GM18861 (cell line): ENCODE measurements around the gene MTHFD1L.
"Not testable (repeated sequence)": the region's sequence is repeated elsewhere in the genome, so short reads cannot be mapped to it uniquely, and the experiment has no call there.

Experiments used
- ATAC-seq: cut with Tn5 transposase; IDR thresholded peaks from one replicate; pipeline ENCODE4 v1.9.1; 2021; ENCODE audit not compliant: unreplicated experiment

MTHFD1L gene

DNA sequence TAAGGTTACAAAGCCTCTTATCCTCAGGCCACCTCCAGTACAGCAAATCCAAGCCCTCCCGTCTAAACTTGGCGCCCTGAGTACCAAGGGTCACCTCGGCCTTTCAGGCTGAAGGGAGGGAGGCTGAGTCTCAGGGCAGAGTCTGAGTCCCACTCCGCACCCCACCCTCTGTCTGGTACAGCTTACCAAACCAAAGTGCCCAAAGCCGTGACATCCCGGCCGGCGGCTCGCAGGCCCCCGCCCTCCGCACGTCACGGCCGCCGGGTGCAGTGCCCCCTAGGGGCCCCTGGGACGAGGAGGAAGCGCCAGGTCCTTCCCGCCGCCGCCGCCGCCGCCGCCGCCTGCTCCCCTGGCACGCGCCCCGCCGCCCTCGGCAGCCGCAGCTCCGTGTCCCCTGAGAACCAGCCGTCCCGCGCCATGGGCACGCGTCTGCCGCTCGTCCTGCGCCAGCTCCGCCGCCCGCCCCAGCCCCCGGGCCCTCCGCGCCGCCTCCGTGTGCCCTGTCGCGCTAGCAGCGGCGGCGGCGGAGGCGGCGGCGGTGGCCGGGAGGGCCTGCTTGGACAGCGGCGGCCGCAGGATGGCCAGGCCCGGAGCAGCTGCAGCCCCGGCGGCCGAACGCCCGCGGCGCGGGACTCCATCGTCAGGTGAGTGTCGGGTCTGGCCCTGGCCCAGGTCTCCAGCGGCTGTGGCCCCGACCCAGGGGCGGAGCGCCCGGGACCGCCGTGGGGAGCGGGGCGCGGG is at the start of gene MTHFD1L:
MTHFD1L (plus strand) TSS at position 297 of the 741 bp plus-strand sequence; CDS start at position 418, 121 bp downstream.
- ATAC-seq, result peak; percentile 72

DNA sequence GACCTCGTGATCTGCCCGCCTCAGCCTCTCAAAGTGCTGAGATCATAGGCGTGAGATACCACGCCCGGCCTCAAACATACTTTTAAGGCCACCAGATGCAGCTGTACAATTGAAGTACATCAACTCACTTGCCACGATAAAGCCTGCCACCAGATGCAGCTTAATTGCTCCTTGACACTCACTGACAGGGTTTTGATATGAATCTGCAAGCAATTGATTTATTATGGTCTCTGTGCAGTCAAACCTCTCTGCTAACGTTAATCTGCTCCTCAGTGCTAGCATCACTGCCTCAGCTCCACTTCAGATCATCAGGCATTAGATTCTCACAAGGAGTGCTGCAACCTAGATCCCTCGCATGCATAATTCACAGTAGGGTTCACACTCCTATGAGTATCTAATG is 48.9 kb upstream of the MTHFD1L start:
- ATAC-seq, result not testable (repeated sequence)

DNA sequence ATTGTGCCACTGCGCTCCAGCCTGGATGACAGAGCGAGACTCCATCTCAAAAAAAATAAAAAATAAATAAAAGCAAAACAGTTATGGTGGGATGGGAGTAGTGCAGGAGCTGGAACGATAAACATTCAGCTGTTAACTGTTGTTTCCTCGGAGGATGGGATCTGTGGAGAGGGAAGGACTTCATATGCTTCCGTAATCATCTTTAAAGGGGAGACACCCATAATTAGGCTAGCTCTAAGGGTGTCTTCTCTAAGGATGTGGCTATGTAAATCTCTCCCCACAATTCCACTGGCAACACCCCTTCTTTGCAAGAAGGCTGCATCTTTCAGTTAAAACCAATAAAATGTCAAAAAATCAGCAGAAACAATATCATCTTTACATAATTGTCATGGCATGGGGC is 42.6 kb upstream of the MTHFD1L start:
- no peak for ATAC-seq

DNA sequence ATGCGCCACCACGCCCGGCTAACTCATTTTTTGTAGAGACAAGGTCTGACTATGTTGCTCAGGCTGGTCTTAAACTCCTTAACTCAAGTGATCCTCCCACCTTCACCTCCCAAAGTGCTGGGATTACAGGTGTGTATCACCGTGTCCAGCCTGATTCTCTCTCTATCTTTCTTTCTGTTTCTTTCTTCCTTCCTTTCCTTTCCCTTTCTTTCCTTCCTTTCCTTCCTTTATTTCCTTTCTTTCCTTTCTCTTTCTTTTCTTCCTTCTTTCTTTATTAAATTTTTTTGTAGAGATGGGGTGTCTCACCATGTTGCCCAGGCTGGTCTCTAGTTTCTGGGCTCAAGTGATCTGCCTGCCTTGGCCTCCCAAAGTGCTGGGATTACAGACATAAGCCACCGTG is 38.7 kb upstream of the MTHFD1L start:
- no peak for ATAC-seq

DNA sequence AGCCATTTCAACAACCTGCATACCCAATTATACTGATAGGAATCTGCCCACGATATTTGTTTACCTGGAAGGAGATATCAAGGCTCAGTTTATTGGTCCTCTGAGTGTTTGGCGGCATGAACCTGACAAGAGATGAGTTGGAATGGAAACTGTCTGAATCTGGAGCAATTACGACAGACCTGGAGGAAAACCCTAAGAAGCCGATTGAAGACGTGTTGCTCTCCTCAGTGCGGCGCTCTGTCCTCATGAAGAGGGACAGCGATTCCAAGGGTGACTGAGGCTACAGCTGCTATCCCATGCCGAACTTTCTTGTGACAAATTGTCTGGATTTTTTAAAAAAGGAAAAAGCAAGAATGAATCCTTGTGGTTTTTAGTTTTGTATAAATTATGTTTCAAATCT is 37.4 kb upstream of the MTHFD1L start:
- not testable (repeated sequence) for ATAC-seq

DNA sequence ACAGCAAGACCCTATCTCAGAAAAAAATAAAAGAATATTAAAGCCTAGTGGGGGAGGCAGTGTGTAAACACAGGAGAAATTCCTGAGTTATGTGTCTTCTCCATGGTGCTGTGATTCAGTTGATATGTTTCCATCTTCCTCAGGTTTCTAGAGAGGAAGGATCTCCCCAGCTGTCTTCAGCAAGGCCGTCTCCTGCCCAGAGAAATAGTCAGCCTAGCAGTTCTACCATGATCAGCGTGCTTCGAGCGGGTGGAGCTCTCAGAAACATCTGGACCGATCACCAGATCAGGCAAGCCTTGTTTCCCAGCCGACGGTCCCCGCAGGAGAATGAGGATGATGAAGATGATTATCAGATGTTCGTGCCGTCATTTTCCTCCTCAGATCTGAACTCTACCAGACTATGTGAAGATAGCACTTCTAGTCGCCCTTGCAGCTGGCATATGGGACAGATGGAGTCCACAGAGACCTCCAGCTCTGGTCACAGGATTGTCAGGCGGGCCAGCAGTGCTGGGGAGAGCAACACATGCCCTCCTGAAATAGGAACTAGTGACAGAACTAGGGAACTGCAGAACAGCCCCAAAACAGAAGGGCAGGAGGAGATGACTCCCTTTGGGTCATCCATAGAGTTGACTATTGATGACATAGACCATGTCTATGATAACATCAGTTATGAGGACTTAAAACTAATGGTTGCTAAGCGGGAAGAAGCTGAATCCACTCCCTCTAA is 34.9 kb upstream of the MTHFD1L start:
- no peak for ATAC-seq

DNA sequence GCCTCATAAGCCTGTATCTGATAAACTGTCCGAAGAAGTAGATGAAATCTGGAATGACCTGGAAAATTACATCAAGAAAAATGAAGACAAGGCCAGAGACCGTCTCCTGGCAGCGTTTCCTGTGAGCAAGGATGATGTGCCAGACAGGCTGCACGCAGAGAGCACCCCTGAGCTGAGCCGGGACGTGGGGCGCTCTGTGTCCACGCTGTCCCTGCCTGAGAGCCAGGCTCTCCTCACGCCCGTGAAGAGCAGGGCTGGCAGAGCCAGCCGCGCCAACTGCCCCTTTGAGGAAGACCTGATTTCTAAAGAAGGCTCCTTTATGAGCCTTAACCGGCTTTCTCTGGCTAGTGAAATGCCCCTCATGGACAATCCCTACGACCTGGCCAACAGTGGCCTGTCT is 33.9 kb upstream of the MTHFD1L start:
- no peak for ATAC-seq

DNA sequence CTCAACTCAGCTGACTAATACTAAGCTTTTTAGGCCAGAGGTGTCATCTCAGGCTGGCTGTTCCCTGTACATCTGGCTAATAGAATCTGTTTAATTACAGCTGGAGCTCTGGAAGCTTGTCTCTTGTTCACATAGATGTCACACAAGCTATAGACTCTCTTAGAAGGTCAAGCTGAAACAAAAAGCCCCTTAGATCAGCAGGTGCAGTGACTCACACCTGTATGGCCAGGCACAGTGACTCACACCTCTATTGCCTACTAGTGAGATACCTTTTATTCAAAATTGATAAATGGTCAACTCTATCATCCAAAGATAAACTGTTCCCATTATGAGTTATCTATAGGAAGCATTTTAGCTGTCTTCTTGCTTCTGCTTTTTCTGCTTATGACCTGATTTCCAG is 29.9 kb upstream of the MTHFD1L start:
- no peak for ATAC-seq

DNA sequence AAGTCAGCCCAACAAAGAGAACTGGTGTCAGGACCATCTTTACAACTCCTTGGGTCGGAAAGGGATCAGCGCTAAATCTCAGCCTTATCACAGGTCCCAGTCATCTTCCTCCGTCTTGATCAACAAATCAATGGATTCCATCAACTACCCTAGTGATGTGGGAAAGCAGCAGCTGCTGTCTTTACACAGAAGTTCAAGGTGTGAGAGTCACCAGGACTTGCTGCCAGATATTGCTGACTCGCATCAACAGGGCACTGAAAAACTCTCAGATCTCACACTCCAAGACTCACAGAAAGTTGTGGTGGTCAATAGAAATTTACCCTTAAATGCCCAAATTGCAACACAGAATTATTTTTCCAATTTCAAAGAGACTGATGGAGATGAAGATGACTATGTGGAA is 25.3 kb upstream of the MTHFD1L start:
- no peak for ATAC-seq

DNA sequence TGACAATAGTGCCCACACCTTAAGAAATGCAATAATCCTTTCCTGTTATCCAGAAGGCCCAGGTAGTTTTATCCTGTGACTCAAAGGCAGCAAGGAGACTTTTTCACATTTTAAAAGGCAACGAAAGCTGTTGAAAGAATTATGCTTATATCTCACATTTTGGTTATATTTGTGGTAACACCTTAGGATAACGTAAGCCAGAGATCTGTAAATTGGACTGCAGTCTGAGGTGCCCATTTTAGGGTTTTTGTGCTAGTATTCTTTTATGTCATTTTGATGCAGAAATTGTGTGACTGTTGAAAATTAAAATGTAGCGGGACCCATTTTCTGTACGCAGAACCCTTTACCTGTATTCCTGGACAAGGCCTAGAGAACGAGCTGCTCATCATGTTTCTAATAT is 24.3 kb upstream of the MTHFD1L start:
- no peak for ATAC-seq

DNA sequence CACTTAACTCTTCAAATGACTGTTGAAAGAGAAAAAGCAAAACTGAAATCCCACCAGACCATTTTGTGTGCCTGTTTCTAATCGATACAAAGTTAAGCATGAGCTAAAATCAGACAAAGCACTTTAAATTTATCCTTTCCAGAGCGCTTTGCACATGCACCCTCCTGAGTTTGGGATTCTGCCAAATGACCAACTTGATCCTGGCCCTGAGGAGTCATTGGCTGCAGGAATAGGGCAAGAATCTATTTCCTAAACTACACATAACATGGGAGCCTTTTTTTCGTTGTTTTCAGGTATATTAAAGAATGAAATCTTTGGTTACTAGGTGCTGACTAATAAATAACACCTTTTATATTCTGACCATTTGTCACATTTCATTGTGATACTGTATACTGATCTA is 23.8 kb upstream of the MTHFD1L start:
- no peak for ATAC-seq

DNA sequence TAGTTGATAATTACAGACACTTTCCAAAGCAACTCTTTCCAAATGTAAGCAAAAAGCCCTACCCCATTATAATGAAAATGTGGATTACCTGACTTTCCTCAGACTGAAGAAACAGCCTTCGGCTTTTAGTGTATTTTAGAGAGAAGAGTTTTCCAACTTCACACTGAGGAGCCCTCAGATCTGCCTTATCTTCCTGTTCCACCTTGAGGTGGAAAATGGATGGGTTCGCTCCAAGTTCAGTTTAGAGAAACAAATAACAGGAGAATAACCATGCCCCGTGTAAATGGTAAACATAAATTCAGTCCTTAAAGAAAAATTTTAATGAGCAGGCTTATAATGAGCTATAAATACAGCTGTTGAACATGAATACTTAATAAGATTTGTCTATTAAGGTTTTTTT is 21.1 kb upstream of the MTHFD1L start:
- ATAC-seq, result no peak

DNA sequence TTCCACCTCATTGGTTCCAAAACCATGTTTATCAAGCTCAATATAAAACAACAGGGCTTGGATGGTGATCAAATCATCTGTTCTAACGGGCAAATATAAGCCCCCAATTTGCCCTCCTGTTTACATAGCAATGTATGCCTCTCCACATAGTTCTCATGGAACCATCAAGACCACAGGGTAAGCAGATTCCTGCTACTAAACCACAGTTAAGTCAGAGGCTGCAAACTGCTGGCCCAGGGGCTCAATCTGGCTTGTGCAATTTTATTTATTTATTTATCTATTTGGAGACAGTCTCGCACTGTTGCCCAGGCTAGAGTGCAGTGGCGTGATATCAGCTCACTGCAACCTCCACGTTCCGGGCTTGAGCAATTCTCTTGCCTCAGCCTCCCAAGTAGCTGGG is 18.9 kb upstream of the MTHFD1L start:
- no peak for ATAC-seq

DNA sequence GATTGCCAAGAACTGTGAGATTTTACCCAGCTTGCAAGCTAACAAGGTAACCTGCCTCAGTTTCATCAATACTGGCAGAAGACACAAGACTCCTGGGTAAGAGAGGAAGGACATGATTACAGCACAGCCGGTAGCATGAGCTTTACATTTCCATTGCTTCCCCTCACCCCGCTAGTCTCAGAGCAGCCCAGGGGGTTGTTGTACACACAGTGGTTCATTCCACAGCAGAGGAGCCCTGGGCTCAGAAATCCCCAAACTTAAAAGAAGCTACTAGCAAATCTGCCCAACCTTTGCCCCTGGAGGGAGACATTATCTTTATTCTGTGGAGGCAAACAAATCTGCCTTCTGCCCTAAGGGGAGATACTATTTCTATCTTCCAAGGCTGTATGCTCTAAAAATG is 17.1 kb upstream of the MTHFD1L start:
- ATAC-seq, result no peak

DNA sequence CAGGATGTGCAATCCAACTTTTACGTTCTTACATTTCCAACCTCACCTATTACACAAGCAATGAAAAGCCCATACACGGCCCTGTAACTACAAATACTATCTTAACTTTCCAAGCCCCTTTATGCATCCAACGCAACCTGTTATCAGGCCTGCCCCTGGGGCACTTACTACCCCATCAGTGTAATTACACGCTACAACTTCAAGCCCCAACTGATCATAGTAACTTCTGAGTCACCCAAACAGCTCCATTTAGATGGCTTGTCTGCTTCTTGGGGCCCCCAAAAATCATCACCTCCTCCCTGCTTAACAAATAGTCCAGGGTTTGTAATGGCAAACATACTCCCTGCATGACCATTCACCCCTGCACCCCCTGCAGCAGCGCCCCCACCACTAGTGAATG is 11.1 kb upstream of the MTHFD1L start:
- ATAC-seq, result not testable (repeated sequence)

DNA sequence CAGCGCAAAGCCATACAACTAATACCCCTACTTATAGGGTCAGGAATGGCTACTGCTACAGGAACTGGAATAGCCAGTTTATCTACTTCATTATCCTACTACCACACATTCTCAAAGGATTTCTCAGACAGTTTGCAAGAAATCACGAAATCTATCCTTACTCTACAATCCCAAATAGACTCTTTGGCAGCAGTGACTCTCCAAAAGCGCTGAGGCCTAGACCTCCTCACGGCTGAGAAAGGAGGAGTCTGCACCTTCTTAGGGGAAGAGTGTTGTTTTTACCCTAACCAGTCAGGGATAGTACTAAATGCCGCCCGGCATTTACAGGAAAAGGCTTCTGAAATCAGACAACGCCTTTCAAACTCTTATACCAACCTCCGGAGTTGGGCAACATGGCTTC is 10.3 kb upstream of the MTHFD1L start:
- ATAC-seq, result not testable (repeated sequence)

DNA sequence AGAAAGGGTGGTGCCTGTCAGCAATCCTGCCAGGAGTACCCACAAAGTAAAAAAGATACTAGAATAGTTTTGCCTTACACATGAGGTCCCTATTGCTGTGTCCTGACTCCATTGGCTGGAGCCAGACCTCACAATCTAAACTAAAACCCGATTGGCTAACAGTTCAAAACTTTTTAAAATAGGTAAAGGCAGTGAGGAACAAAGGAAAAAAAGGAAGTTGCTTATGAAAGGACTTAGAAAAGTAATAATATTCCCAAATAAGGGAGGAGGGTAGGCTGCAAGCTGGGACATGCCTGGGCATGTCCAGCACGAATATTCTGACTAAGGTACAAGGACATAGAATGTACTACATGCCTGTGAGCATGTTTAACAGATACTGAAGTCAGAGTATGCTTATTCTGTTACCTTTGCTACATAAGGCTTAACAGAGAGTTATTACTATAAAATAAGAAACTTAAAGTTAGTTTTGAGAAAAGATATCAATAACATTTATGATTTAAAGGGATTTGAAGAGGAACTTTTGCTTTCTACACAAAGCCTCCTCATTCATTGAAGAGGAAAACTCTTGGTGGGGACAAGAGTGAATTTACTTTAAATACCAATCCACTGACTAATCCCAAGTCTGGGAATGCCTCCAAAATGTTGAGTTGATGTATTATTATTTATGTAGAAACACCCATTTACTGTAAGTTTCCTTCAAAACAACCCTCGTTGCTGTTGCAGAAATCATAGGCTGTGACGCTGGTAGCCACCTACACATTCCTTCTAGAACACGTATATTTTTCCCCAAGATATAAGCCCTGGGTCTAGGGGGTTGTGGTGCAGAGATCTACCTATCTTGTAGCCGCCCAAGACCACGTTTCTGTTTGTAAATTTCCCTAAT is 8.2 kb upstream of the MTHFD1L start:
- ATAC-seq, result no peak

DNA sequence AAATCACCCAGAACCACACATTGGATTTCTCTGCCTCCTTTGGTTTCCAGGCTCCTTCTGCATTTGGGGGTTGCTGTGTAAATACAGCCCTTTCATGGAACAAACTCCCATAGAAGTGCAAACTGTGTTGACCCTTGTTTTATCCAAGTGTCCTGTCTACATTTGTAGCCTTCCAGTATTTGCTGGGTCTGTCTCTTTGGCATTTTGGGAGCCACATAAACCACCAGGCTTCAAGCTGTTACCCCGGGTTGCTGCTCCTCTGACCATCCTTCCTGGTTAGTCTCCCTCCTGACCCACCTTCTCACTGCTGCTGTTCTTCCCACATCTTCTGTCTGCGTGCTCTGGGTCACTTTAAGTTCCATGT is 7.6 kb upstream of the MTHFD1L start:
- ATAC-seq, result no peak

DNA sequence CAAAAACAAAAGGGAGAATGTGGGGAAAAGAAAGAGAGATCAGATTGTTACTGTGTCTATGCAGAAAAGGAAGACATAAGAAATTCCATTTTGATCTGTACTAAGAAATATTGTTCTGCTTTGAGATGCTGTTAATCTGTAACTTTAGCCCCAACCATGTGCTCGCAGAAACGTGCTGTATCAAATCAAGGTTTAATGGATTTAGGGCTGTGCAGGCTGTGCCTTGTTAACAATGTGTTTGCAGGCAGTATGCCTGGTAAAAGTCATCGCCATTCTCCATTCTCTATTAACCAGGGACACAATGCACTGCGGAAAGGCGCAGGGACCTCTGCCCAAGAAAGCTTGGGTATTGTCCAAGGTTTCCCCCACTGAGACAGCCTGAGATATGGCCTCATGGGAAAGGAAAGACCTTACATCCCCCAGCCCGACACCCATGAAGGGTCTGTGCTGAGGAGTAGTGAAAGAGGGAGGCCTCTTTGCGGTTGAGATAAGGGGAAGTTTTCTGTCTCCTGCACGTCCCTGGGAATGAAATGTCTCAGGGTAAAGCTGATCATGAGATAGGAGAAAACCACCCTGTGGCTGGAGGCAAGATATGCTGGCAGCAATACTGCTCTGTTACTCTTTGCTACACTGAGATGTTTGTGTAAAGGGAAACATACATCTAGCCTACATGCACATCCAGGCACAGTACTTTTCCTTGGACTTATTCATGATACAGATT is 3.9 kb upstream of the MTHFD1L start:
- ATAC-seq, result not testable (repeated sequence)

DNA sequence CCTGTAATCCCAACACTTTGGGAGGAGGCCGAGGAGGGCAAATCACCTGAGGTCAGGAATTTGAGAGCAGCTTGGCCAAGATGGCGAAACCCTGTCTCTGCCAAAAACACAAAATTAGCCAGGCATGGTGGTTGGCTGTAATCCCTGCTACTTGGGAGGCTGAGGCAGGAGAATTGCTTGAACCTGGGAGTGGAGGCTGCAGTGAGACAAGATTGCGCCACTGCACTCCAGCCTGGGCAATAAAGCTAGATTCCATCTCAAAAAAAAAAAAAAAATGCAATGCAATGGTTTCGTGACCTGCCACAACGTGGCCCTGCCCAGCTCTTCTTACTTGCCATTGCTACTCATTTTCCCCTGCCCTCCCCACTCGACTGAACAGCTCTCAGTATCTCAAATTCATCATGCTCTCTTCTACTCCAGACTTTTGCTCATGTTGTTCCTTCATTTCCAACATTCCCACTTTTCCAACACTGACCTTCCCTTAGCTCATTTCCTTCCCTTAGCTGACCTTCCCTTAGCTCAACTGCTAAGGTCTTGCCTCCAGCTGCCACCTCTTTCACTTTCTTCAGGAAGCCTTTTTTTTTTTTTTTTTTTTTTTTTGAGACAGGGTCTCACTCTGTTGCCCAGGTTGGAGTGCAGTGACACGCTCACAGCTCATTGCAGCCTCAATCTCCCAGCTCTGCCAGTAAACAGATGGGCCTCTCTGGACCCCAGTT is 2.1 kb upstream of the MTHFD1L start:
- ATAC-seq, result no peak
